ENCODE results near the gene KAZN.

GRCh38 chr1:14977338-14977931, 378.9 kb downstream of the KAZN start:
- TF ChIP-seq, protein P1, sequence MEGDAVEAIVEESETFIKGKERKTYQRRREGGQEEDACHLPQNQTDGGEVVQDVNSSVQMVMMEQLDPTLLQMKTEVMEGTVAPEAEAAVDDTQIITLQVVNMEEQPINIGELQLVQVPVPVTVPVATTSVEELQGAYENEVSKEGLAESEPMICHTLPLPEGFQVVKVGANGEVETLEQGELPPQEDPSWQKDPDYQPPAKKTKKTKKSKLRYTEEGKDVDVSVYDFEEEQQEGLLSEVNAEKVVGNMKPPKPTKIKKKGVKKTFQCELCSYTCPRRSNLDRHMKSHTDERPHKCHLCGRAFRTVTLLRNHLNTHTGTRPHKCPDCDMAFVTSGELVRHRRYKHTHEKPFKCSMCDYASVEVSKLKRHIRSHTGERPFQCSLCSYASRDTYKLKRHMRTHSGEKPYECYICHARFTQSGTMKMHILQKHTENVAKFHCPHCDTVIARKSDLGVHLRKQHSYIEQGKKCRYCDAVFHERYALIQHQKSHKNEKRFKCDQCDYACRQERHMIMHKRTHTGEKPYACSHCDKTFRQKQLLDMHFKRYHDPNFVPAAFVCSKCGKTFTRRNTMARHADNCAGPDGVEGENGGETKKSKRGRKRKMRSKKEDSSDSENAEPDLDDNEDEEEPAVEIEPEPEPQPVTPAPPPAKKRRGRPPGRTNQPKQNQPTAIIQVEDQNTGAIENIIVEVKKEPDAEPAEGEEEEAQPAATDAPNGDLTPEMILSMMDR (IDR thresholded peaks at IDR 0.05) = no peak
- TF ChIP-seq POLR2A (IDR thresholded peaks at IDR 0.05) = no peak

All from body of pancreas (tissue), 4 donors.